Activated T-helper 1 cell treated with anti-CD3 and anti-CD28 coated beads, Interleukin-12 subunit alpha, Interleukin-12 subunit beta, Interleukin-2, Interleukin-4 antibody, amounts not matched to agents 30 ng/mL and 10 ng/mL and 1 ng/mL, durations not matched to agents 14 hours and 24 hours and 36 hours (primary cell): ENCODE measurements around the gene ADGRV1. TPM values are rescaled to one million over a fixed set of nuclear protein-coding genes. Genes with fewer than 3 reads are reported as not detected.

ENCODE experiments used
- DNase-seq: peaks from one replicate; pipeline ENCODE4 v3.0.0; 2021; ENCODE audit warnings: low spot score
- H3K27ac Mint-ChIP-seq: one replicate; pipeline ENCODE4 v1.8.0; 2021; ENCODE audit warnings: mild to moderate bottlenecking, mixed read lengths
- H3K27me3 Mint-ChIP-seq: one replicate; pipeline ENCODE4 v1.8.0; 2022; ENCODE audit warnings: mild to moderate bottlenecking, moderate library complexity, mixed read lengths; ENCODE audit not compliant: insufficient read depth
- H3K36me3 Mint-ChIP-seq: one replicate; pipeline ENCODE4 v1.8.0; 2021; ENCODE audit warnings: low read depth, mixed read lengths
- H3K4me1 Mint-ChIP-seq: one replicate; pipeline ENCODE4 v1.8.0; 2021; ENCODE audit warnings: low read depth, mixed read lengths
- H3K4me3 Mint-ChIP-seq: one replicate; pipeline ENCODE4 v1.8.0; 2021; ENCODE audit warnings: mild to moderate bottlenecking, moderate library complexity, mixed read lengths
- H3K9me3 Mint-ChIP-seq: one replicate; pipeline ENCODE4 v1.8.0; 2021; ENCODE audit warnings: mixed read lengths
- intact Hi-C: fragments of 100-400 bp; cut with micrococcal nuclease; formaldehyde crosslinking; loops from one replicate; pipeline ENCODE4 v1.15.1; 2024
- total RNA-seq: library from RNA; stranded (reverse); gene quantifications from 2 replicates; pipeline ENCODE4 v1.2.3, GENCODE V29; 2022

The ADGRV1 gene
- total RNA-seq, 1 donor from 2014 or later, result 0.05 TPM

GRCh38 chr5:91135475-91136248 lies 577.1 kb downstream of the ADGRV1 start:
- DNase-seq, result no peak
- no peaks in the 10 kb centered on the region for H3K36me3 Mint-ChIP-seq
- intact Hi-C loops, result no loop called here
- no peak overlapping the region for H3K27ac Mint-ChIP-seq
- H3K27me3 Mint-ChIP-seq, result peaks cover 13% of the 10 kb centered on the region
- H3K4me1 Mint-ChIP-seq, result peaks cover 5% of the 10 kb centered on the region
- H3K9me3 Mint-ChIP-seq, result no peaks in the 10 kb centered on the region
- H3K4me3 Mint-ChIP-seq, result no peak overlapping the region

- intact Hi-C loops, result no loop called here
- Mint-ChIP-seq H3K27me3 (peaks cover 11% of the 10 kb centered on the region), H3K4me3 (no peak overlapping the region), H3K4me1 (peaks cover 5% of the 10 kb centered on the region), H3K9me3 (no peaks in the 10 kb centered on the region), H3K36me3 (no peaks in the 10 kb centered on the region), H3K27ac (no peak overlapping the region)
- no peak for DNase-seq
Observed at GRCh38 chr5:91136271-91136670, 577.7 kb downstream of the ADGRV1 start.

GRCh38 chr5:91137647-91138046 lies 579.0 kb downstream of the ADGRV1 start:
- Mint-ChIP-seq H3K9me3 (no peaks in the 10 kb centered on the region), H3K36me3 (no peaks in the 10 kb centered on the region), H3K4me1 (peaks cover 5% of the 10 kb centered on the region), H3K4me3 (no peak overlapping the region), H3K27ac (no peak overlapping the region), H3K27me3 (peaks cover 11% of the 10 kb centered on the region)
- no peak for DNase-seq
- intact Hi-C loops, result no loop called here

- Mint-ChIP-seq H3K27me3 (peaks cover 11% of the 10 kb centered on the region), H3K27ac (no peak overlapping the region), H3K4me1 (peaks cover 5% of the 10 kb centered on the region), H3K9me3 (no peaks in the 10 kb centered on the region), H3K4me3 (no peak overlapping the region), H3K36me3 (no peaks in the 10 kb centered on the region)
- DNase-seq, result no peak
- intact Hi-C loops, result no loop called here
Observed at GRCh38 chr5:91139572-91140200, 581.1 kb downstream of the ADGRV1 start.

GRCh38 chr5:91140657-91141056 lies 582.1 kb downstream of the ADGRV1 start:
- H3K9me3 Mint-ChIP-seq, result no peaks in the 10 kb centered on the region
- H3K4me1 Mint-ChIP-seq, result peaks cover 3% of the 10 kb centered on the region
- no peak for DNase-seq
- intact Hi-C loops, result no loop called here
- no peak overlapping the region for H3K27ac Mint-ChIP-seq
- H3K4me3 Mint-ChIP-seq, result no peak overlapping the region
- peaks cover 12% of the 10 kb centered on the region for H3K27me3 Mint-ChIP-seq
- no peaks in the 10 kb centered on the region for H3K36me3 Mint-ChIP-seq

GRCh38 chr5:91141642-91142041 lies 583.0 kb downstream of the ADGRV1 start:
- Mint-ChIP-seq H3K4me1 (no peaks in the 10 kb centered on the region), H3K4me3 (no peak overlapping the region), H3K9me3 (no peaks in the 10 kb centered on the region), H3K27ac (no peak overlapping the region), H3K36me3 (no peaks in the 10 kb centered on the region), H3K27me3 (peaks cover 12% of the 10 kb centered on the region)
- intact Hi-C loops, result no loop called here
- no peak for DNase-seq

- no peak overlapping the region for H3K4me3 Mint-ChIP-seq
- no peaks in the 10 kb centered on the region for H3K36me3 Mint-ChIP-seq
- H3K9me3 Mint-ChIP-seq, result no peaks in the 10 kb centered on the region
- DNase-seq, result no peak
- no peaks in the 10 kb centered on the region for H3K4me1 Mint-ChIP-seq
- H3K27me3 Mint-ChIP-seq, result peaks cover 12% of the 10 kb centered on the region
- intact Hi-C loops, result no loop called here
- H3K27ac Mint-ChIP-seq, result no peak overlapping the region
Observed at GRCh38 chr5:91142386-91142785, 583.8 kb downstream of the ADGRV1 start.

- no peaks in the 10 kb centered on the region for H3K36me3 Mint-ChIP-seq
- H3K27ac Mint-ChIP-seq, result no peak overlapping the region
- H3K27me3 Mint-ChIP-seq, result peaks cover 12% of the 10 kb centered on the region
- H3K4me1 Mint-ChIP-seq, result no peaks in the 10 kb centered on the region
- DNase-seq, result no peak
- H3K4me3 Mint-ChIP-seq, result no peak overlapping the region
- no peaks in the 10 kb centered on the region for H3K9me3 Mint-ChIP-seq
- intact Hi-C loops, result no loop called here
Observed at GRCh38 chr5:91142819-91143218, 584.2 kb downstream of the ADGRV1 start.

- Mint-ChIP-seq H3K4me3 (no peak overlapping the region), H3K4me1 (no peaks in the 10 kb centered on the region), H3K36me3 (no peaks in the 10 kb centered on the region), H3K9me3 (peaks cover 1% of the 10 kb centered on the region), H3K27me3 (peaks cover 12% of the 10 kb centered on the region), H3K27ac (no peak overlapping the region)
- intact Hi-C loops, result no loop called here
- DNase-seq, result no peak
Observed at GRCh38 chr5:91143840-91144239, 585.2 kb downstream of the ADGRV1 start.

GRCh38 chr5:91144491-91145332 lies 586.1 kb downstream of the ADGRV1 start:
- no peak overlapping the region for H3K27ac Mint-ChIP-seq
- H3K9me3 Mint-ChIP-seq, result peaks cover 3% of the 10 kb centered on the region
- H3K36me3 Mint-ChIP-seq, result no peaks in the 10 kb centered on the region
- DNase-seq, result no peak
- no peaks in the 10 kb centered on the region for H3K4me1 Mint-ChIP-seq
- H3K27me3 Mint-ChIP-seq, result peaks cover 10% of the 10 kb centered on the region
- H3K4me3 Mint-ChIP-seq, result no peak overlapping the region
- intact Hi-C loops, result no loop called here

- Mint-ChIP-seq H3K4me3 (no peak overlapping the region), H3K27me3 (peaks cover 13% of the 10 kb centered on the region), H3K9me3 (peaks cover 3% of the 10 kb centered on the region), H3K4me1 (no peaks in the 10 kb centered on the region), H3K27ac (no peak overlapping the region), H3K36me3 (peaks cover 2% of the 10 kb centered on the region)
- intact Hi-C loops, result no loop called here
- no peak for DNase-seq
Observed at GRCh38 chr5:91145333-91145620, 586.7 kb downstream of the ADGRV1 start.

- H3K27ac Mint-ChIP-seq, result no peak overlapping the region
- H3K4me1 Mint-ChIP-seq, result no peaks in the 10 kb centered on the region
- peaks cover 2% of the 10 kb centered on the region for H3K36me3 Mint-ChIP-seq
- H3K4me3 Mint-ChIP-seq, result no peak overlapping the region
- no peak for DNase-seq
- H3K9me3 Mint-ChIP-seq, result peaks cover 3% of the 10 kb centered on the region
- peaks cover 12% of the 10 kb centered on the region for H3K27me3 Mint-ChIP-seq
- intact Hi-C loops, result no loop called here
Observed at GRCh38 chr5:91146230-91146629, 587.6 kb downstream of the ADGRV1 start.
